H1 (cell line): ENCODE results near the gene TBCD. TPM values are rescaled to one million over a fixed set of nuclear protein-coding genes. Genes with fewer than 3 reads are reported as not detected.

Experiments used
- CTCF ChIA-PET: fragments of 300-600 bp; sonication (Branson Sonifier 250); formaldehyde crosslinking; loops from one replicate; lab custom pipeline; 2021; ENCODE audit not compliant: partially characterized antibody; lab: Charles Lee
- POLR2A ChIA-PET: fragments of 300-600 bp; sonication (Branson Sonifier 250); formaldehyde crosslinking; loops from one replicate; lab custom pipeline; 2021; ENCODE audit warnings: inconsistent platforms; ENCODE audit not compliant: partially characterized antibody; lab: Charles Lee
- DNase-seq, 2 experiments: peaks; one replicate each; pipeline versions ENCODE4 v3.0.0 to v3.0.0-alpha.2; 2010 to 2022; ENCODE audit warnings: low spot score in 2 of 2, low read depth in 1 of 2, mixed read lengths in 1 of 2
- FAIRE-seq: peaks from 2 replicates; lab custom pipeline; 2011; peaks lifted over from hg19 to GRCh38; lab: Jason Lieb, UNC
- H2AFZ ChIP-seq: 2 replicates; pipeline ENCODE4 v1.8.1; 2012; ENCODE audit warnings: low read length, inconsistent platforms
- H2AK5ac ChIP-seq: 2 replicates; pipeline ENCODE4 v1.6.1; 2013; ENCODE audit warnings: low read depth, low read length
- H2BK120ac ChIP-seq: replicated peaks from 2 replicates; pipeline ENCODE3; 2013; ENCODE audit warnings: low read depth, low read length, inconsistent platforms
- H2BK12ac ChIP-seq: 2 replicates; pipeline ENCODE4 v1.6.1; 2013; ENCODE audit warnings: low read depth, low read length
- H2BK15ac ChIP-seq: 2 replicates; pipeline ENCODE4 v1.6.1; 2013; ENCODE audit warnings: low read length
- H2BK20ac ChIP-seq: 2 replicates; pipeline ENCODE4 v1.6.1; 2013; ENCODE audit warnings: low read length
- H2BK5ac ChIP-seq: 2 replicates; pipeline ENCODE4 v1.6.1; 2013; ENCODE audit warnings: low read depth, low read length
- H3K14ac ChIP-seq: 2 replicates; pipeline ENCODE4 v1.6.1; 2013; ENCODE audit warnings: inconsistent platforms; ENCODE audit not compliant: insufficient read length
- H3K18ac ChIP-seq: 2 replicates; pipeline ENCODE4 v1.6.1; 2013; ENCODE audit warnings: low read length; ENCODE audit errors: extremely low read depth
- H3K23ac ChIP-seq: 2 replicates; pipeline ENCODE4 v1.6.1; 2013; ENCODE audit warnings: inconsistent platforms; ENCODE audit not compliant: insufficient read length
- H3K23me2 ChIP-seq: 2 replicates; pipeline ENCODE4 v1.6.1; 2013; ENCODE audit warnings: low read depth, low read length
- H3K27ac ChIP-seq: 2 replicates; pipeline ENCODE4 v1.6.1; 2011; ENCODE audit warnings: low read depth, low read length, inconsistent platforms
- H3K27me3 ChIP-seq, 4 experiments: replicated peaks in 1 of 4; 1 replicate in 1 of 4; 2 replicates in 3 of 4; pipeline versions ENCODE4 v1.6.1 to v1.8.1; 2011 to 2013; ENCODE audit warnings: low read length in 3 of 4, mild to moderate bottlenecking in 3 of 4, inconsistent platforms in 2 of 4, mixed read lengths in 2 of 4, moderate library complexity in 1 of 4; ENCODE audit not compliant: control insufficient read depth in 3 of 4, insufficient read depth in 3 of 4; ENCODE audit errors: extremely low read depth in 1 of 4
- H3K36me3 ChIP-seq, 4 experiments: 2 replicates each; pipeline versions ENCODE4 v1.6.1 to v1.8.1; 2011 to 2013; ENCODE audit warnings: mild to moderate bottlenecking in 4 of 4, low read length in 3 of 4, moderate library complexity in 2 of 4, control low read depth in 1 of 4, inconsistent platforms in 1 of 4; ENCODE audit not compliant: insufficient read depth in 4 of 4, control insufficient read depth in 2 of 4
- H3K4ac ChIP-seq: replicated peaks from 2 replicates; pipeline ENCODE3; 2013; ENCODE audit warnings: low read length, low read depth, mixed read lengths, inconsistent platforms; ENCODE audit not compliant: insufficient read length
- H3K4me1 ChIP-seq, 4 experiments: replicated peaks in 1 of 4; 1 replicate in 1 of 4; 2 replicates in 3 of 4; pipeline versions ENCODE4 v1.6.1 to v1.8.1; 2011 to 2013; ENCODE audit warnings: low read length in 3 of 4, inconsistent platforms in 2 of 4, mixed read lengths in 1 of 4; ENCODE audit not compliant: insufficient read depth in 4 of 4, control insufficient read depth in 3 of 4
- H3K4me2 ChIP-seq, 2 experiments: 2 replicates each; pipeline versions ENCODE4 v1.6.1 to v1.8.1; 2011 to 2013; ENCODE audit warnings: low read depth in 2 of 2, low read length in 2 of 2, control low read depth in 1 of 2, inconsistent platforms in 1 of 2, mild to moderate bottlenecking in 1 of 2; ENCODE audit not compliant: insufficient read depth in 1 of 2
- H3K4me3 ChIP-seq, 4 experiments: fragments of 200-600, 300-600 bp in 1 of 4; sonication (generic), shearing (Covaris generic), sonication (Bioruptor Twin) in 1 of 4; 2 replicates each; pipeline versions ENCODE4 v1.5.1 to v1.8.1; 2011 to 2016; ENCODE audit warnings: low read length in 4 of 4, low read depth in 3 of 4, control low read depth in 2 of 4, inconsistent platforms in 2 of 4, mild to moderate bottlenecking in 2 of 4, mixed read lengths in 1 of 4, moderate library complexity in 1 of 4; ENCODE audit not compliant: insufficient read depth in 2 of 4; ENCODE audit errors: extremely low read depth in 1 of 4
- H3K56ac ChIP-seq: replicated peaks from 2 replicates; pipeline ENCODE3; 2013; ENCODE audit warnings: low read depth, mild to moderate bottlenecking, mixed read lengths, low read length, inconsistent platforms; ENCODE audit not compliant: insufficient read length
- H3K79me1 ChIP-seq: 2 replicates; pipeline ENCODE4 v1.6.1; 2013; ENCODE audit warnings: low read depth, low read length, control low read depth
- H3K79me2 ChIP-seq, 2 experiments: 2 replicates each; pipeline versions ENCODE4 v1.6.1 to v1.8.1; 2012 to 2013; ENCODE audit warnings: low read length in 2 of 2, mild to moderate bottlenecking in 2 of 2, inconsistent platforms in 1 of 2; ENCODE audit not compliant: insufficient read depth in 2 of 2, control insufficient read depth in 1 of 2
- H3K9ac ChIP-seq, 4 experiments: replicated peaks in 1 of 4; 1 replicate in 1 of 4; 2 replicates in 3 of 4; pipeline versions ENCODE4 v1.6.1 to v1.8.1; 2011 to 2013; ENCODE audit warnings: low read depth in 3 of 4, low read length in 3 of 4, control low read depth in 2 of 4, mild to moderate bottlenecking in 2 of 4, moderate library complexity in 2 of 4, inconsistent platforms in 1 of 4; ENCODE audit errors: extremely low read depth in 1 of 4
- H3K9me3 ChIP-seq, 2 experiments: 2 replicates each; pipeline versions ENCODE4 v1.6.1 to v1.8.1; 2012 to 2013; ENCODE audit warnings: mild to moderate bottlenecking in 2 of 2, moderate library complexity in 2 of 2, control low read depth in 1 of 2, inconsistent platforms in 1 of 2, low read depth in 1 of 2, low read length in 1 of 2, mixed read lengths in 1 of 2; ENCODE audit not compliant: insufficient read depth in 2 of 2
- H4K20me1 ChIP-seq, 2 experiments: replicated peaks in 1 of 2; 2 replicates each; pipeline versions ENCODE3 to v1.8.1; 2011 to 2013; ENCODE audit warnings: inconsistent platforms in 2 of 2, low read length in 2 of 2, mild to moderate bottlenecking in 1 of 2; ENCODE audit not compliant: insufficient read depth in 2 of 2, control insufficient read depth in 1 of 2
- H4K5ac ChIP-seq: 2 replicates; pipeline ENCODE4 v1.6.1; 2013; ENCODE audit warnings: low read length, low read depth, mixed read lengths, inconsistent platforms; ENCODE audit not compliant: insufficient read length
- H4K8ac ChIP-seq: 2 replicates; pipeline ENCODE4 v1.8.0; 2013; ENCODE audit warnings: mild to moderate bottlenecking, moderate library complexity, low read length, inconsistent platforms; ENCODE audit not compliant: insufficient read depth; ENCODE audit errors: extremely low read depth
- H4K91ac ChIP-seq: replicated peaks from 2 replicates; pipeline ENCODE3; 2013; ENCODE audit warnings: low read length, mixed read lengths, inconsistent platforms; ENCODE audit not compliant: insufficient read length
- EP300 ChIP-seq, 2 experiments: IDR thresholded peaks; 1 replicate in 1 of 2; 2 replicates in 1 of 2; pipeline ENCODE4 v1.6.1; 2011 to 2012; ENCODE audit warnings: low read depth in 2 of 2, low read length in 2 of 2, mild to moderate bottlenecking in 2 of 2, borderline replicate concordance in 1 of 2, inconsistent platforms in 1 of 2, moderate library complexity in 1 of 2
- JUND ChIP-seq: IDR thresholded peaks from 2 replicates; pipeline ENCODE4 v1.6.1; 2011; ENCODE audit warnings: mild to moderate bottlenecking, improper control_type of control experiment, low read length
- KDM4A ChIP-seq: IDR thresholded peaks from one replicate; pipeline ENCODE4 v1.7.1; 2012; ENCODE audit warnings: low read depth, mild to moderate bottlenecking, moderate library complexity, low read length, inconsistent platforms; ENCODE audit not compliant: severe bottlenecking
- POLR2AphosphoS5 ChIP-seq: IDR thresholded peaks from 2 replicates; pipeline ENCODE4 v1.6.1; 2011; ENCODE audit warnings: low read depth, low read length
- RAD21 ChIP-seq, 2 experiments: IDR thresholded peaks in 1 of 2; conservative IDR thresholded peaks in 1 of 2; 2 replicates each; pipeline ENCODE4 v1.6.1; 2011; ENCODE audit warnings: low read depth in 2 of 2, low read length in 2 of 2, improper control_type of control experiment in 1 of 2, inconsistent platforms in 1 of 2, mild to moderate bottlenecking in 1 of 2, moderate library complexity in 1 of 2
- RXRA ChIP-seq: IDR thresholded peaks from 2 replicates; pipeline ENCODE4 v1.6.1; 2011; ENCODE audit warnings: low read depth, mild to moderate bottlenecking, low read length, moderate library complexity; ENCODE audit not compliant: insufficient read depth
- SUZ12 ChIP-seq: fragments of 200-600 bp; sonication (generic); IDR thresholded peaks from 2 replicates; pipeline ENCODE4 v1.6.1; 2012; ENCODE audit warnings: mild to moderate bottlenecking, inconsistent platforms, low read length, moderate library complexity, mixed read lengths
- TBP ChIP-seq: IDR thresholded peaks from 2 replicates; pipeline ENCODE4 v1.6.1; 2011; ENCODE audit warnings: low read depth, low read length, improper control_type of control experiment
- YY1 ChIP-seq: IDR thresholded peaks from 2 replicates; pipeline ENCODE4 v1.6.1; 2011; ENCODE audit warnings: low read depth, mild to moderate bottlenecking, low read length
- WGBS, 2 experiments: shearing (Covaris generic) in 1 of 2; methylation state at CpG; one replicate each; pipeline versions ENCODE4 v1.1.6 to v1.1.7; 2013 to 2015; ENCODE audit warnings: low lambda C conversion rate in 2 of 2, mixed read lengths in 2 of 2, inconsistent platforms in 1 of 2, low coverage in 1 of 2, missing lambda C conversion rate in 1 of 2; ENCODE audit not compliant: insufficient replicate concordance in 2 of 2, insufficient coverage in 1 of 2, insufficient read length in 1 of 2; ENCODE audit errors: extremely low coverage in 1 of 2, missing lambda C conversion rate in 1 of 2; 5-methylcytosine and 5-hydroxymethylcytosine counted together
- polyA plus RNA-seq, 7 experiments: library from polyadenylated mRNA; depleted of rRNA in 3 of 7; stranded (reverse) in 5 of 7; unstranded in 2 of 7; fragments of >200 nt in 5 of 7; fragments of 200-250 nt in 2 of 7; gene quantifications; 1 replicate in 5 of 7; 2 replicates in 1 of 7; 4 replicates in 1 of 7; pipeline versions ENCODE4 v1.2.1 to v1.2.3, GENCODE V29; 2011 to 2013; ENCODE audit warnings: missing spikeins in 2 of 7, mixed read lengths in 2 of 7
- total RNA-seq: library from RNA; stranded (reverse); fragmentation: NEBNext Ultra II Directional; extraction: Animal tissue kit (Norgen Biotek cat#: 25700); gene quantifications from 2 replicates; pipeline ENCODE4 v1.2.1, GENCODE V29; 2021
- TF ChIP-seq, protein P1 (sequence below): IDR thresholded peaks from 2 replicates; pipeline ENCODE4 v1.6.1; 2011; ENCODE audit warnings: low read depth, mild to moderate bottlenecking, low read length; ENCODE audit not compliant: insufficient read depth

The TBCD gene
- total and polyA plus RNA-seq, 2 of the 8 experiments (the other 6 are each of a cell fraction or from before 2014, with no cell fraction given): 118 to 162 TPM

DNA sequence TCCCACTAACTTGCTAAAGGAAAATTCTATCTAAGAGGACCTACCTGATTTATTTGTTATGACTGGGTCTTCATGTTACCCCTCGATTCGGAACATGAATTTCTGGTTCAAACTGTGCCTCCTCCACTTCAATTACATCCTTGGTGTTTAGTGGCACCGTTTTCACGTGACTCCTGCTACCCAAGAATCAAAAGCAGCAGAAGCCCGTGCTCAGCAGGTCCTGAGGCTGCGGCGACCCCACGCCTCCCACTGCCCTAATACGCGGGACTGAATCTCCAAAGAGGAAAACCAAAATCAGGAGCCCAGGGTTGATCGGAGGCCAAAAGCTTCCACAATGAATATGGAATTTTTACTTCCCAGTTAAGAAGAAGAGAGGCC is 233.6 kb downstream of the TBCD start:
- H2BK12ac ChIP-seq: no peak overlapping the region
- H4K91ac ChIP-seq: no peak overlapping the region
- TF ChIP-seq YY1 (no peak), POLR2AphosphoS5 (no peak), EP300 (IDR thresholded peaks at IDR 0.05; ENCODE audit: borderline replicate concordance in 1 of 2, low read depth in 2 of 2, low read length in 2 of 2) (no peak), JUND (no peak), RAD21 (IDR thresholded peaks at IDR 0.05 in 1 of 2, conservative IDR thresholded peaks at IDR 0.05 in 1 of 2; ENCODE audit: low read depth in 2 of 2, low read length in 2 of 2) (no peak), KDM4A (no peak), TBP (no peak), RXRA (no peak), SUZ12 (no peak)
- TF ChIP-seq, protein P1, sequence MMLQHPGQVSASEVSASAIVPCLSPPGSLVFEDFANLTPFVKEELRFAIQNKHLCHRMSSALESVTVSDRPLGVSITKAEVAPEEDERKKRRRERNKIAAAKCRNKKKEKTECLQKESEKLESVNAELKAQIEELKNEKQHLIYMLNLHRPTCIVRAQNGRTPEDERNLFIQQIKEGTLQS: no peak
- TF ChIP-seq, all 59 proteins: peak for 0
- Histone ChIP-seq H4K8ac (no peak overlapping the region; the same call in 1 of the 2 replicates), H3K9ac (no peak overlapping the region), H3K56ac (no peak overlapping the region), H4K5ac (no peak overlapping the region), H2AFZ (no peak overlapping the region), H3K4me3 (no peak overlapping the region), H3K4ac (no peak overlapping the region), H3K36me3 (no peaks in the 10 kb centered on the region), H3K18ac (no peak overlapping the region), H3K9me3 (peaks cover 15 to 24% of the 10 kb centered on the region in 2 experiments), H3K23me2 (no peaks in the 10 kb centered on the region), H3K23ac (no peak overlapping the region), H3K27ac (no peak overlapping the region), H3K4me2 (no peak overlapping the region), H2BK15ac (no peak overlapping the region), H3K79me2 (no peaks in the 10 kb centered on the region), H2BK20ac (no peak overlapping the region), H3K4me1 (peaks cover 0 to 10% (median under 1%) of the 10 kb centered on the region in 4 experiments; a peak in 3 of 7 replicates), H4K20me1 (no peaks in the 10 kb centered on the region), H2BK5ac (no peak overlapping the region), H3K14ac (no peak overlapping the region), H2BK120ac (no peak overlapping the region), H2AK5ac (no peak overlapping the region), H3K27me3 (no peaks in the 10 kb centered on the region; a peak in 1 of 7 replicates), H3K79me1 (no peaks in the 10 kb centered on the region)
- WGBS, 2 experiments: 91% methylated on average over 11 of the region's 11 CpGs; no CpG with 5 or more reads in 1 of the 2 experiments
- FAIRE-seq (no peak), DNase-seq (no peak)
- ChIA-PET CTCF (interaction anchor here (0.7 to 1.2 kb wide), 3 partner anchors 22 to 323 kb away, joined by 3 read pairs; no protein-coding TSS in a partner anchor), POLR2A (no interaction called here)
